GM18505 (cell line): ENCODE data around the gene RASGRP1.
A peak's percentile ranks its signal among the peaks of the same experiment; 100 is the strongest.

ENCODE experiments used
- ATAC-seq: cut with Tn5 transposase; IDR thresholded peaks from one replicate; pipeline ENCODE4 v1.9.1; 2021; ENCODE audit not compliant: unreplicated experiment
- POLR2A ChIP-seq: IDR thresholded peaks from 4 replicates; pipeline ENCODE4 v1.6.1; 2011; ENCODE audit warnings: borderline replicate concordance; ENCODE audit not compliant: insufficient read depth, insufficient read length; ENCODE audit errors: extremely low read depth

The RASGRP1 gene

GRCh38 chr15:38464675-38465074 lies 99.9 kb downstream of the RASGRP1 start:
- no peak for TF ChIP-seq POLR2A
- ATAC-seq: no peak

GRCh38 chr15:38463893-38464292 lies 100.7 kb downstream of the RASGRP1 start:
- ATAC-seq: no peak
- TF ChIP-seq POLR2A: no peak

GRCh38 chr15:38461066-38461833 lies 103.4 kb downstream of the RASGRP1 start:
- TF ChIP-seq POLR2A: no peak

GRCh38 chr15:38460543-38460942 lies 104.1 kb downstream of the RASGRP1 start:
- TF ChIP-seq POLR2A: no peak
- ATAC-seq: no peak

More at GRCh38 chr15:38461066-38461833, 103.4 kb downstream of the RASGRP1 start:
- peak; percentile 89 for ATAC-seq

DNA sequence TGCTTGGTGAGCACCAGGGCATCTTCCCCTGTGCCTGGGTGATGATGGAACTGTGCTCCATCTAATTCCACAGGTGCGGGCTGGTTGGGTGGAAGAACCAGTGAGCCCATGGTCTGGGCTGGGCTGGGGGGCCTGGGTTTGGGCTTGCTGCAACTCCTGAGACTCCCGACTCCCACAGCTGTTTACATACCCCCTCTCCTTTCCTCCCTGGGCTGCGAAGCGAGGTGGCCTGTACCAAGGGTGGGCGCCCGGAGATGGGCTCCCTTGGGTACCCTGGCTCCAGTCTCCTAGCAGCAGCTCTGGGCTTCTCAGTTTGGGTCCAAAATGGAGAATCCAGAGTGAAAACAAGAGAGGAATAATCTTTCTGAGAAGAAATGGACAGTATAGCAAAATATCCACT lies 105.1 kb downstream of the RASGRP1 start:
- no peak for ATAC-seq
- no peak for TF ChIP-seq POLR2A

GRCh38 chr15:38458646-38459045 lies 106.0 kb downstream of the RASGRP1 start:
- no peak for TF ChIP-seq POLR2A

DNA sequence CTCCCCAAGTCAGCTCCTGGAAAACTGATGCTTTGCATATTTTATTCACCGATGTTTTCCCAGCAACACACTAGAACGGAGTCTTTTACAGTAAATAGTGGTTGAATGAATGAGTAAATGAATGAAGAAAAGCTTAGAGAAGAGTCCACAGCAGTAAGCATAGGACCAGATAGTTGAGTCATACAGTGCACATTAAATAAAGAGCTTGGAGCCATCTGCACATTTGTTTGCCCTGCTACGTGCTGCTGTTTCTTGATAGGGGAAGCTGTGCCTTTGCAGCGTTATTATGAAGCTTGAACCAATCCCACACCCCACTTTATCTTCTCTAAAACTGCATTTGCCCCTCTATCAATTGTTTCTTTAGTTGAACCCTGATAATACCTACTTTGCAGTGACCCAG lies 109.5 kb downstream of the RASGRP1 start:
- TF ChIP-seq POLR2A: no peak
- no peak for ATAC-seq

More at GRCh38 chr15:38458646-38459045, 106.0 kb downstream of the RASGRP1 start:
- no peak for ATAC-seq

DNA sequence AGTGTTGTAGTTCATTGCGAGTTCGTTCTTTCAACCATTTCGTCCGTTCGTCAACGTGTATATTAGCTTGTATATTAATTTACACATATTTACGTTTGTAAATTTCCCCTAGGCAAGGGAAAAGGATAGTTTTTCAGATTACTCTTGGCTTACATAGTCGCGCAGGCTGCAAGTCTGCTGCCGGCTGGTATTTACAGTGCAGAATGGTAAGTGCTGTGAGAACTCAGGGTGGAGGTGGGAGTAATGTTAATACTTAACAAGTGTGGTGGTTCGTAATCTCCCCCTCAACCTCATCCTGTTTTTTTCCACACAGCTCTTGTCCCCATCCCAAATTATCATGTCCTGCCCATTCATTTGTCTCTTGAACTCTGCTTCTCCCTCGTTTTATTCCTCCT lies 109.9 kb downstream of the RASGRP1 start:
- no peak for TF ChIP-seq POLR2A
- no peak for ATAC-seq

DNA sequence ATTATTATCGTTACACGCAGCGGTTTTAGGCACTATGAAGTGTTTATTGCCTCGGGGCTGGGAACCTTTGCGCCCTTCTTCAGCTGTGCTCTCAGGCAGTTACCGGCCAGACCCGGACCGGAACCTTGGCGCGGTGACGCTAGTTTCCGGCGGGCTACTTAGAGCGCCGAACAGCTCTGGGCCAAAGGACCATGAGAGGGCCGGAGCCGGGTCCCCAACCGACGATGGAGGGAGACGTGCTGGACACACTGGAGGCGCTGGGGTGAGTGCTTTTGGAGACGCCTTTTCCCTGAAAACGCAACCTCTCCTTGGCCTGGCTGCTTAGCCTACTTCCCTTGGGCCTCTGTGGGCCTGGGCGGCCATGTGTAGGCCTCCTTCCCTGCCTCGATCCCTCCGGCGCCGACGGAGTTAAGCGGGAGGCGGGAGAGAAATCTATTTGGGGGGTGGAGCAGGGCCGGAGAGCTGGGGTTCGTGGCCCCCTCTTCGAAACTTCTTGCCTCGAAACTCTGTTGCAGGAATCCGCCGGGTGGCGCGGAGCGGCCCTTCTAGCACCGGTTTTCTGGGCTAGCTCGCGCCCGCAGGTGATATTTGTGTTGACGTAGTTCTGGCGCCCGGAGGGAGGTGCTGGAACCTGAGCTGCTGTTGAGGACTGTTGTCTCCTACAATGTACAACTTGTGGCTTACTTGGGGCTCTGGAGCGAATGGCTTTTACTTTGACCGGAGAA lies 110.5 kb downstream of the RASGRP1 start, which contains the start of gene FAM98B:
Gene FAM98B, plus strand, starts transcription at position 157 of the 725 bp plus-strand sequence. Its CDS starts 35 bp downstream, at position 192.
- TF ChIP-seq POLR2A: peak; percentile 90
- ATAC-seq: peak; percentile 93

- ATAC-seq: no peak
- no peak for TF ChIP-seq POLR2A
Measured at GRCh38 chr15:38441130-38441519, 123.5 kb downstream of the RASGRP1 start.

- peak; percentile 83 for ATAC-seq
- TF ChIP-seq POLR2A: no peak
Measured at GRCh38 chr15:38440353-38441129, 124.1 kb downstream of the RASGRP1 start.
